HG03103 (cell line): ENCODE results near the gene KLF9.

ENCODE experiments used
- ATAC-seq: cut with Tn5 transposase; IDR thresholded peaks from one replicate; pipeline ENCODE4 v1.9.1; 2021; ENCODE audit warnings: low read depth; ENCODE audit not compliant: unreplicated experiment

Gene KLF9

GRCh38 chr9:70367305-70367930 is 47.0 kb downstream of the KLF9 start:
- ATAC-seq = no peak

- no peak for ATAC-seq
Measured at GRCh38 chr9:70363760-70364159, 50.7 kb downstream of the KLF9 start.

- ATAC-seq = no peak
Measured at GRCh38 chr9:70362952-70363351, 51.5 kb downstream of the KLF9 start.

- ATAC-seq = no peak
Measured at GRCh38 chr9:70355801-70356200, 58.7 kb downstream of the KLF9 start.

- no peak for ATAC-seq
Measured at GRCh38 chr9:70352802-70353201, 61.7 kb downstream of the KLF9 start.

GRCh38 chr9:70352356-70352755 is 62.1 kb downstream of the KLF9 start:
- ATAC-seq = no peak

GRCh38 chr9:70347046-70347445 is 67.4 kb downstream of the KLF9 start:
- ATAC-seq = no peak

- no peak for ATAC-seq
Measured at GRCh38 chr9:70340572-70340971, 73.9 kb downstream of the KLF9 start.
